Retinal pigment epithelial cell (primary cell): ENCODE measurements around the gene KLHDC8A.
A peak's percentile ranks its signal among the peaks of the same experiment; 100 is the strongest.
"Not testable (repeated sequence)": the region's sequence is repeated elsewhere in the genome, so short reads cannot be mapped to it uniquely, and the experiment has no call there.

ENCODE experiments used
- DNase-seq: peaks from one replicate; pipeline ENCODE4 v3.0.0-alpha.2; 2010; ENCODE audit warnings: low read depth
- H3K4me3 ChIP-seq: 2 replicates; pipeline ENCODE4 v1.5.1; 2011; ENCODE audit warnings: mild to moderate bottlenecking, low read length, control low read depth, moderate library complexity
- CTCF ChIP-seq: conservative IDR thresholded peaks from 2 replicates; pipeline ENCODE4 v1.5.1; 2011; ENCODE audit warnings: low read depth, low read length, control low read depth, inconsistent platforms

The KLHDC8A gene, protein sequence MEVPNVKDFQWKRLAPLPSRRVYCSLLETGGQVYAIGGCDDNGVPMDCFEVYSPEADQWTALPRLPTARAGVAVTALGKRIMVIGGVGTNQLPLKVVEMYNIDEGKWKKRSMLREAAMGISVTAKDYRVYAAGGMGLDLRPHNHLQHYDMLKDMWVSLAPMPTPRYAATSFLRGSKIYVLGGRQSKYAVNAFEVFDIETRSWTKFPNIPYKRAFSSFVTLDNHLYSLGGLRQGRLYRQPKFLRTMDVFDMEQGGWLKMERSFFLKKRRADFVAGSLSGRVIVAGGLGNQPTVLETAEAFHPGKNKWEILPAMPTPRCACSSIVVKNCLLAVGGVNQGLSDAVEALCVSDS

DNA sequence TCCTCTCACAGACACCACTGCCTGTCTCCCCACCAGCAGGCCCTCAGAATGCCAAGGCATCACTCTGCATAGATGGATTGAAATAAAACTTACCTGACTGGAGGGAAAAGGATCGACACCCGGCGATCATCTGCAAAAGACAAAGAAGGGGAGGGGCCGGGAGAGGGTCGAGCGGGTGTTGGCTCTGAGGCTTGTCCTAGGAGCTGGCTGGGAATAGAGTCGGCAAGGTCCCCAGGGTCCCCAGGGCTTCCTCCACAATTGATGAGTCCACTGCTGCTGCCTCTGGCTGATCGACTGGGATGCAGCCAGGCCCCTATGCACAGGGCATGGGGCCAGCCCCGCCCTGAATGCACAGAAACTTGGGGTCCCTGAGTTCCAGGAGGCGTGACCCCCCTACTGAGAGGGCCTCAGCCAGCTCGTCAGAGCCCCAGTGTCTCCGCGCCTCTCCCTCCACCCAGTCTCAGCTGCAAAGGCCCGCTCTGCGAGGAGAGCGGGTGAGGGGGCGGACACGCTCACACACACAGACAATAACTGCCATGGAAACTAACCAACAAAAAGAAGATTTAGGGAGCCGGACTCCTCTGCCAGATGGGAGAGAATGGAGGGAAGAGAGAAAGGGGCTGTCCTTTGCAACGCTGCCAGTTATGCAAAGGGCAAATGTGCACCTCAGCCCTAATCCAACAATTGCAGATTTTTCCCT lies at the start of gene KLHDC8A:
Gene KLHDC8A, minus strand, starts transcription at position 483 of the 700 bp plus-strand sequence. CDS start 13,318 bp downstream, outside the sequence.
- DNase-seq, result no peak
- H3K4me3 ChIP-seq, result no peak within 1 kb of the TSS
- no peak for TF ChIP-seq CTCF

DNA sequence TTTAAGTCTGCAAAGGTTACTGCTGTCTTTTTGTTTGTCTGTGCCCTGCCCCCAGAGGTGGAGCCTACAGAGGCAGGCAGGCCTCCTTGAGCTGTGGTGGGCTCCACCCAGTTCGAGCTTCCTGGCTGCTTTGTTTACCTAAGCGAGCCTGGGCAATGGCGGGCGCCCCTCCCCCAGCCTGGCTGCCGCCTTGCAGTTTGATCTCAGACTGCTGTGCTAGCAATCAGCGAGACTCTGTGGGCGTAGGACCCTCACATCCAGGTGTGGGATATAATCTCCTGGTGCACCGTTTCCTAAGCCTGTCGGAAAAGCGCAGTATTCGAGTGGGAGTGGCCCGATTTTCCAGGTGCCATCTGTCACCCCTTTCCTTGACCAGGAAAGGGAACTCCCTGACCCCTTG lies 49.5 kb upstream of the KLHDC8A start:
- H3K4me3 ChIP-seq, DNase-seq: not testable (repeated sequence)

DNA sequence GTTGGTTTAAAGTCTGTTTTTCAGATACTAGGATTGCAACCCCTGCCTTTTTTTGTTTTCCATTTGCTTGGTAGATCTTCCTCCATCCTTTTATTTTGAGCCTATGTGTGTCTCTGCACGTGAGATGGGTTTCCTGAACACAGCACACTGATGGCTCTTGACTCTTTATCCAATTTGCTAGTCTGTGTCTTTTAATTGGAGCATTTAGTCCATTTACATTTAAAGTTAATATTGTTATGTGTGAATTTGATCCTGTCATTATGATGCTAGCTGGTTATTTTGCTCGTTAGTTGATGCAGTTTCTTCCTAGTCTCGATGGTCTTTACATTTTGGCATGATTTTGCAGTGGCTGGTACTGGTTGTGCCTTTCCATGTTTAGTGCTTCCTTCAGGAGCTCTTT lies 47.8 kb upstream of the KLHDC8A start:
- not testable (repeated sequence) for H3K4me3 ChIP-seq, DNase-seq

GRCh38 chr1:205398586-205398985 lies 41.9 kb upstream of the KLHDC8A start:
- H3K4me3 ChIP-seq, result no peak overlapping the region
- DNase-seq, result no peak
- TF ChIP-seq CTCF, result no peak

DNA sequence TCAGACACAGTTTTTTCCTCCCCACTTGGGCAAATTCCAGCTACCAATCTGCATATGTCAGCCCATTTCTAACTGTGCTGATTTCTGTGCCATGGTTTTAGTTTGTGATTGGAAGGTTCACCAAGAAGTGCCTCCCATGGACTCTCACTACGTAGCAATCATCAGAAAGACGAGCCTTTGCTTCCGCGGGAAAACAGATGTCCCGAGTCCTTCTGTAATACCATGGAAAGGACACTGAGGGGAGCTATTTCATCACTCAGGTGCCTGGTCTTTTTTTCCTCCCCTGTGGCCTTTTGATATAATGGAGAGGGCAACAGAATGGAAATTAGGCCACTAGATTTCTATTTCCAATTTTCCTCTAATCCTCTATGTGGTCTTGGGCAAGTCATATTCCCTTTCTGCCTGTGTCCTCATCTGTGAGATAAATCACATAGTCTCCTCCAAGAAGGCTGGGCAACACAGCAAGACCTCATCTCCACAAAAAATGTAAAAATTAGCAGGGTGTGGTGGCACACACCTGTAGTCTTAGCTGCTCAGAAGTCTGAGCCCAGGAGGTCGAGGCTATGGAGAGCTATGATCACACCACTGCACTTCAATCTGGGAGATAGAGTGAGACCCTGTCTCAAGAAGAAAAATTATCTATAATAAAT lies 40.4 kb upstream of the KLHDC8A start:
- DNase-seq, result no peak
- H3K4me3 ChIP-seq, result no peak overlapping the region
- TF ChIP-seq CTCF, result peak; percentile 81

DNA sequence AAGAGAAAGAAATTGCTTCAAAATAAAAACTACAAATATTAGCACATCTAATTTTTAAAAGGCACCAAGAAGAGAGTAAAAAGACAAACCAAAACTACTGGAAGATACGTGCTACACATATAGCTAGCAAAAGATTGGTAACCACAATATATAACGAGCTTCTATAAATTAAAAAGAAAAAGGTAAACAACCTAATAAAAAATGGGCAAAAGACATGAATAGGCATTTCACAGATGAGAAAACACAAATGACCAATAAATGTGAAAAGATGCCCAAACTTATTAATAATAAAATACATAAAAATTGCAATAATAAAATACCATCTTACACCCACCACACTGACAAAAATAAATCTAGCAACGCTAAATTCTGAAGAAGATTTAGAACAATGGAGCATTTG lies 38.9 kb upstream of the KLHDC8A start:
- TF ChIP-seq CTCF, result no peak
- no peak overlapping the region for H3K4me3 ChIP-seq
- no peak for DNase-seq

DNA sequence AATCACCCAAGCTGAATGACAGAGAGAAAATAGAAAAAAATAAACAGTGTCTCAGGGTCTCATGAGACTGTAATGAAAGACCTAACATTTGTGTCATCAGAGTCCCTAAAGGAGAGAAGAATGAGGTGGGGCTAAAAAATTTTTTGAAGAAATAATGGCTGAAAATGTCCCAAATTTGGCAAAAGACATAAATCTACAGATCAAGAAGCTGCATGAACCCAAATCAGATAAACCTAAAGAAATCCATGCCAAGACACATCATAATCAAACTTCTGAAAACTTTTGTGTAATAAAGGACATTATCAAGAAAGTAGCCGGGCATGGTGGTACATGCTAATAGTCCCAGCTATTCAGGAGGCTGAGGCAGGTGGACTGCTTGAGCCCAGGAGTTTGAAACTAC lies 35.9 kb upstream of the KLHDC8A start:
- no peak for DNase-seq
- H3K4me3 ChIP-seq, result no peak overlapping the region
- no peak for TF ChIP-seq CTCF

- TF ChIP-seq CTCF, result no peak
- no peak overlapping the region for H3K4me3 ChIP-seq
- no peak for DNase-seq
Observed at GRCh38 chr1:205391386-205391785, 34.7 kb upstream of the KLHDC8A start.
